Measurements from ENCODE around the gene TTN.

Gene TTN

GRCh38 chr2:178811045-178811444 lies 3.8 kb upstream of the TTN start:
- no peak for DNase-seq

GRCh38 chr2:178810422-178810821 lies 3.2 kb upstream of the TTN start:
- no peak for DNase-seq

GRCh38 chr2:178806543-178806942 lies 680 bp downstream of the TTN start:
- DNase-seq: no peak

GRCh38 chr2:178805457-178805856 lies 1.8 kb downstream of the TTN start:
- no peak for DNase-seq

GRCh38 chr2:178804791-178805190 lies 2.4 kb downstream of the TTN start:
- DNase-seq: no peak

GRCh38 chr2:178800510-178800909 lies 6.7 kb downstream of the TTN start:
- no peak for DNase-seq

GRCh38 chr2:178799305-178799704 lies 7.9 kb downstream of the TTN start:
- no peak for DNase-seq

- no peak for DNase-seq
Observed at GRCh38 chr2:178796079-178796677, 11.0 kb downstream of the TTN start.

- no peak for DNase-seq
Observed at GRCh38 chr2:178787934-178788333, 19.3 kb downstream of the TTN start.

GRCh38 chr2:178787155-178787554 lies 20.1 kb downstream of the TTN start:
- no peak for DNase-seq

- no peak for DNase-seq
Observed at GRCh38 chr2:178783889-178784288, 23.3 kb downstream of the TTN start.

GRCh38 chr2:178782236-178782635 lies 25.0 kb downstream of the TTN start:
- DNase-seq: no peak

- DNase-seq: no peak
Observed at GRCh38 chr2:178777577-178777976, 29.6 kb downstream of the TTN start.

GRCh38 chr2:178776751-178777150 lies 30.5 kb downstream of the TTN start:
- DNase-seq: no peak

GRCh38 chr2:178775975-178776374 lies 31.2 kb downstream of the TTN start:
- no peak for DNase-seq

- DNase-seq: no peak
Observed at GRCh38 chr2:178770518-178770917, 36.7 kb downstream of the TTN start.

GRCh38 chr2:178767094-178768060 lies 39.8 kb downstream of the TTN start:
- DNase-seq: no peak

GRCh38 chr2:178764097-178764496 lies 43.1 kb downstream of the TTN start:
- DNase-seq: no peak

- DNase-seq: no peak
Observed at GRCh38 chr2:178761759-178762371, 45.4 kb downstream of the TTN start.

- DNase-seq: no peak
Observed at GRCh38 chr2:178756843-178757242, 50.4 kb downstream of the TTN start.

- no peak for DNase-seq
Observed at GRCh38 chr2:178756343-178756742, 50.9 kb downstream of the TTN start.

- DNase-seq: no peak
Observed at GRCh38 chr2:178747767-178748166, 59.5 kb downstream of the TTN start.

GRCh38 chr2:178734518-178734917 lies 72.7 kb downstream of the TTN start:
- no peak for DNase-seq

GRCh38 chr2:178733975-178734374 lies 73.2 kb downstream of the TTN start:
- DNase-seq: no peak
